H1 (cell line): Measurements from ENCODE around the gene MPPED2. TPM values are rescaled to one million over a fixed set of nuclear protein-coding genes. Genes with fewer than 3 reads are reported as not detected.

Experiments used
- CTCF ChIA-PET: fragments of 300-600 bp; sonication (Branson Sonifier 250); formaldehyde crosslinking; loops from one replicate; lab custom pipeline; 2021; ENCODE audit not compliant: partially characterized antibody; lab: Charles Lee
- POLR2A ChIA-PET: fragments of 300-600 bp; sonication (Branson Sonifier 250); formaldehyde crosslinking; loops from one replicate; lab custom pipeline; 2021; ENCODE audit warnings: inconsistent platforms; ENCODE audit not compliant: partially characterized antibody; lab: Charles Lee
- DNase-seq, 2 experiments: peaks; one replicate each; pipeline versions ENCODE4 v3.0.0 to v3.0.0-alpha.2; 2010 to 2022; ENCODE audit warnings: low spot score in 2 of 2, low read depth in 1 of 2, mixed read lengths in 1 of 2
- FAIRE-seq: peaks from 2 replicates; lab custom pipeline; 2011; peaks lifted over from hg19 to GRCh38; lab: Jason Lieb, UNC
- H2AFZ ChIP-seq: 2 replicates; pipeline ENCODE4 v1.8.1; 2012; ENCODE audit warnings: low read length, inconsistent platforms
- H2AK5ac ChIP-seq: 2 replicates; pipeline ENCODE4 v1.6.1; 2013; ENCODE audit warnings: low read depth, low read length
- H2BK120ac ChIP-seq: replicated peaks from 2 replicates; pipeline ENCODE3; 2013; ENCODE audit warnings: low read depth, low read length, inconsistent platforms
- H2BK12ac ChIP-seq: 2 replicates; pipeline ENCODE4 v1.6.1; 2013; ENCODE audit warnings: low read depth, low read length
- H2BK15ac ChIP-seq: 2 replicates; pipeline ENCODE4 v1.6.1; 2013; ENCODE audit warnings: low read length
- H2BK20ac ChIP-seq: 2 replicates; pipeline ENCODE4 v1.6.1; 2013; ENCODE audit warnings: low read length
- H2BK5ac ChIP-seq: 2 replicates; pipeline ENCODE4 v1.6.1; 2013; ENCODE audit warnings: low read depth, low read length
- H3K14ac ChIP-seq: 2 replicates; pipeline ENCODE4 v1.6.1; 2013; ENCODE audit warnings: inconsistent platforms; ENCODE audit not compliant: insufficient read length
- H3K18ac ChIP-seq: 2 replicates; pipeline ENCODE4 v1.6.1; 2013; ENCODE audit warnings: low read length; ENCODE audit errors: extremely low read depth
- H3K23ac ChIP-seq: 2 replicates; pipeline ENCODE4 v1.6.1; 2013; ENCODE audit warnings: inconsistent platforms; ENCODE audit not compliant: insufficient read length
- H3K23me2 ChIP-seq: 2 replicates; pipeline ENCODE4 v1.6.1; 2013; ENCODE audit warnings: low read depth, low read length
- H3K27ac ChIP-seq: 2 replicates; pipeline ENCODE4 v1.6.1; 2011; ENCODE audit warnings: low read depth, low read length, inconsistent platforms
- H3K27me3 ChIP-seq, 4 experiments: replicated peaks in 1 of 4; 1 replicate in 1 of 4; 2 replicates in 3 of 4; pipeline versions ENCODE4 v1.6.1 to v1.8.1; 2011 to 2013; ENCODE audit warnings: low read length in 3 of 4, mild to moderate bottlenecking in 3 of 4, inconsistent platforms in 2 of 4, mixed read lengths in 2 of 4, moderate library complexity in 1 of 4; ENCODE audit not compliant: control insufficient read depth in 3 of 4, insufficient read depth in 3 of 4; ENCODE audit errors: extremely low read depth in 1 of 4
- H3K36me3 ChIP-seq, 4 experiments: 2 replicates each; pipeline versions ENCODE4 v1.6.1 to v1.8.1; 2011 to 2013; ENCODE audit warnings: mild to moderate bottlenecking in 4 of 4, low read length in 3 of 4, moderate library complexity in 2 of 4, control low read depth in 1 of 4, inconsistent platforms in 1 of 4; ENCODE audit not compliant: insufficient read depth in 4 of 4, control insufficient read depth in 2 of 4
- H3K4ac ChIP-seq: replicated peaks from 2 replicates; pipeline ENCODE3; 2013; ENCODE audit warnings: low read length, low read depth, mixed read lengths, inconsistent platforms; ENCODE audit not compliant: insufficient read length
- H3K4me1 ChIP-seq, 4 experiments: replicated peaks in 1 of 4; 1 replicate in 1 of 4; 2 replicates in 3 of 4; pipeline versions ENCODE4 v1.6.1 to v1.8.1; 2011 to 2013; ENCODE audit warnings: low read length in 3 of 4, inconsistent platforms in 2 of 4, mixed read lengths in 1 of 4; ENCODE audit not compliant: insufficient read depth in 4 of 4, control insufficient read depth in 3 of 4
- H3K4me2 ChIP-seq, 2 experiments: 2 replicates each; pipeline versions ENCODE4 v1.6.1 to v1.8.1; 2011 to 2013; ENCODE audit warnings: low read depth in 2 of 2, low read length in 2 of 2, control low read depth in 1 of 2, inconsistent platforms in 1 of 2, mild to moderate bottlenecking in 1 of 2; ENCODE audit not compliant: insufficient read depth in 1 of 2
- H3K4me3 ChIP-seq, 4 experiments: fragments of 200-600, 300-600 bp in 1 of 4; sonication (generic), shearing (Covaris generic), sonication (Bioruptor Twin) in 1 of 4; 2 replicates each; pipeline versions ENCODE4 v1.5.1 to v1.8.1; 2011 to 2016; ENCODE audit warnings: low read length in 4 of 4, low read depth in 3 of 4, control low read depth in 2 of 4, inconsistent platforms in 2 of 4, mild to moderate bottlenecking in 2 of 4, mixed read lengths in 1 of 4, moderate library complexity in 1 of 4; ENCODE audit not compliant: insufficient read depth in 2 of 4; ENCODE audit errors: extremely low read depth in 1 of 4
- H3K56ac ChIP-seq: replicated peaks from 2 replicates; pipeline ENCODE3; 2013; ENCODE audit warnings: low read depth, mild to moderate bottlenecking, mixed read lengths, low read length, inconsistent platforms; ENCODE audit not compliant: insufficient read length
- H3K79me1 ChIP-seq: 2 replicates; pipeline ENCODE4 v1.6.1; 2013; ENCODE audit warnings: low read depth, low read length, control low read depth
- H3K79me2 ChIP-seq, 2 experiments: 2 replicates each; pipeline versions ENCODE4 v1.6.1 to v1.8.1; 2012 to 2013; ENCODE audit warnings: low read length in 2 of 2, mild to moderate bottlenecking in 2 of 2, inconsistent platforms in 1 of 2; ENCODE audit not compliant: insufficient read depth in 2 of 2, control insufficient read depth in 1 of 2
- H3K9ac ChIP-seq, 4 experiments: replicated peaks in 1 of 4; 1 replicate in 1 of 4; 2 replicates in 3 of 4; pipeline versions ENCODE4 v1.6.1 to v1.8.1; 2011 to 2013; ENCODE audit warnings: low read depth in 3 of 4, low read length in 3 of 4, control low read depth in 2 of 4, mild to moderate bottlenecking in 2 of 4, moderate library complexity in 2 of 4, inconsistent platforms in 1 of 4; ENCODE audit errors: extremely low read depth in 1 of 4
- H3K9me3 ChIP-seq, 2 experiments: 2 replicates each; pipeline versions ENCODE4 v1.6.1 to v1.8.1; 2012 to 2013; ENCODE audit warnings: mild to moderate bottlenecking in 2 of 2, moderate library complexity in 2 of 2, control low read depth in 1 of 2, inconsistent platforms in 1 of 2, low read depth in 1 of 2, low read length in 1 of 2, mixed read lengths in 1 of 2; ENCODE audit not compliant: insufficient read depth in 2 of 2
- H4K20me1 ChIP-seq, 2 experiments: replicated peaks in 1 of 2; 2 replicates each; pipeline versions ENCODE3 to v1.8.1; 2011 to 2013; ENCODE audit warnings: inconsistent platforms in 2 of 2, low read length in 2 of 2, mild to moderate bottlenecking in 1 of 2; ENCODE audit not compliant: insufficient read depth in 2 of 2, control insufficient read depth in 1 of 2
- H4K5ac ChIP-seq: 2 replicates; pipeline ENCODE4 v1.6.1; 2013; ENCODE audit warnings: low read length, low read depth, mixed read lengths, inconsistent platforms; ENCODE audit not compliant: insufficient read length
- H4K8ac ChIP-seq: 2 replicates; pipeline ENCODE4 v1.8.0; 2013; ENCODE audit warnings: mild to moderate bottlenecking, moderate library complexity, low read length, inconsistent platforms; ENCODE audit not compliant: insufficient read depth; ENCODE audit errors: extremely low read depth
- H4K91ac ChIP-seq: replicated peaks from 2 replicates; pipeline ENCODE3; 2013; ENCODE audit warnings: low read length, mixed read lengths, inconsistent platforms; ENCODE audit not compliant: insufficient read length
- ASH2L ChIP-seq: fragments of 200-600, 300-600 bp; sonication (generic); IDR thresholded peaks from one replicate; pipeline ENCODE4 v1.7.1; 2017; ENCODE audit warnings: low read length
- EZH2 ChIP-seq: fragments of 200-600 bp; sonication (generic); IDR thresholded peaks from 2 replicates; pipeline ENCODE4 v1.7.1; 2012; ENCODE audit warnings: low read depth, mild to moderate bottlenecking, moderate library complexity, low read length, inconsistent platforms; ENCODE audit not compliant: severe bottlenecking
- KDM4A ChIP-seq: IDR thresholded peaks from one replicate; pipeline ENCODE4 v1.7.1; 2012; ENCODE audit warnings: low read depth, mild to moderate bottlenecking, moderate library complexity, low read length, inconsistent platforms; ENCODE audit not compliant: severe bottlenecking
- RBBP5 ChIP-seq: IDR thresholded peaks from 2 replicates; pipeline ENCODE4 v1.7.1; 2012; ENCODE audit warnings: low read depth, mild to moderate bottlenecking, inconsistent platforms, low read length, moderate library complexity, borderline replicate concordance
- RXRA ChIP-seq: IDR thresholded peaks from 2 replicates; pipeline ENCODE4 v1.6.1; 2011; ENCODE audit warnings: low read depth, mild to moderate bottlenecking, low read length, moderate library complexity; ENCODE audit not compliant: insufficient read depth
- SP1 ChIP-seq: IDR thresholded peaks from 2 replicates; pipeline ENCODE4 v1.6.1; 2011; ENCODE audit warnings: low read depth, low read length
- WGBS, 2 experiments: shearing (Covaris generic) in 1 of 2; methylation state at CpG; one replicate each; pipeline versions ENCODE4 v1.1.6 to v1.1.7; 2013 to 2015; ENCODE audit warnings: low lambda C conversion rate in 2 of 2, mixed read lengths in 2 of 2, inconsistent platforms in 1 of 2, low coverage in 1 of 2, missing lambda C conversion rate in 1 of 2; ENCODE audit not compliant: insufficient replicate concordance in 2 of 2, insufficient coverage in 1 of 2, insufficient read length in 1 of 2; ENCODE audit errors: extremely low coverage in 1 of 2, missing lambda C conversion rate in 1 of 2; 5-methylcytosine and 5-hydroxymethylcytosine counted together
- polyA plus RNA-seq, 7 experiments: library from polyadenylated mRNA; depleted of rRNA in 3 of 7; stranded (reverse) in 5 of 7; unstranded in 2 of 7; fragments of >200 nt in 5 of 7; fragments of 200-250 nt in 2 of 7; gene quantifications; 1 replicate in 5 of 7; 2 replicates in 1 of 7; 4 replicates in 1 of 7; pipeline versions ENCODE4 v1.2.1 to v1.2.3, GENCODE V29; 2011 to 2013; ENCODE audit warnings: missing spikeins in 2 of 7, mixed read lengths in 2 of 7
- total RNA-seq: library from RNA; stranded (reverse); fragmentation: NEBNext Ultra II Directional; extraction: Animal tissue kit (Norgen Biotek cat#: 25700); gene quantifications from 2 replicates; pipeline ENCODE4 v1.2.1, GENCODE V29; 2021

The MPPED2 gene
- total and polyA plus RNA-seq, 2 of the 8 experiments (the other 6 are each of a cell fraction or from before 2014, with no cell fraction given), result 1.3 to 3.5 TPM

GRCh38 chr11:30452114-30452513 lies 134.0 kb downstream of the MPPED2 start:
- peak overlapping the region in 1 of 2 experiments; percentile 36; a peak in 1 of 4 replicates for H3K4me2 ChIP-seq
- H3K4ac ChIP-seq, result no peak overlapping the region
- no peak overlapping the region for H3K9ac ChIP-seq
- peak overlapping the region; percentile 18; the same call in 1 of the 2 replicates for H2AK5ac ChIP-seq
- peak overlapping the region; percentile 7 for H4K5ac ChIP-seq
- H3K23me2 ChIP-seq, result no peaks in the 10 kb centered on the region
- no peak overlapping the region for H2BK120ac ChIP-seq
- H3K18ac ChIP-seq, result no peak overlapping the region
- H2BK5ac ChIP-seq, result peak overlapping the region; percentile 27; the same call in 1 of the 2 replicates
- DNase-seq (no peak), FAIRE-seq (no peak)
- no peaks in the 10 kb centered on the region for H3K79me1 ChIP-seq
- no peak overlapping the region for H3K27ac ChIP-seq
- H3K4me3 ChIP-seq, result no peak overlapping the region; a peak in 1 of 8 replicates
- no peaks in the 10 kb centered on the region for H3K9me3 ChIP-seq
- no peak overlapping the region for H3K56ac ChIP-seq
- peak overlapping the region; percentile 27 for H4K91ac ChIP-seq
- H3K79me2 ChIP-seq, result no peaks in the 10 kb centered on the region
- peaks cover 0 to 9% (median 4%) of the 10 kb centered on the region in 4 experiments; a peak in 4 of 7 replicates for H3K27me3 ChIP-seq
- peak overlapping the region; percentile 34 for H3K14ac ChIP-seq
- no peaks in the 10 kb centered on the region for H3K36me3 ChIP-seq
- H4K8ac ChIP-seq, result no peak overlapping the region
- H3K23ac ChIP-seq, result no peak overlapping the region
- H2BK15ac ChIP-seq, result no peak overlapping the region
- H2BK12ac ChIP-seq, result peak overlapping the region; percentile 45
- H2BK20ac ChIP-seq, result no peak overlapping the region
- 71% methylated on average over 4 of the region's 4 CpGs; no CpG with 5 or more reads in 1 of the 2 experiments for WGBS, 2 experiments
- TF ChIP-seq EZH2 (no peak), KDM4A (no peak), ASH2L (no peak), SP1 (no peak), RXRA (no peak), RBBP5 (no peak)
- peaks cover 8 to 31% (median 28%) of the 10 kb centered on the region in 4 experiments for H3K4me1 ChIP-seq
- ChIA-PET POLR2A (interaction anchor here (1.0 kb wide), 1 partner anchor 134 kb away, joined by 3 read pairs; the partner anchor contains the start of gene MPPED2), CTCF (interaction anchor here (1.2 to 1.7 kb wide), 3 partner anchors 15 to 107 kb away, joined by 3 to 6 read pairs (median 4); no protein-coding TSS in a partner anchor)
- peaks cover 0 to 1% of the 10 kb centered on the region in 2 experiments for H4K20me1 ChIP-seq
- H2AFZ ChIP-seq, result no peak overlapping the region
